Fibroblast of lung (primary cell): ENCODE results near the gene AVPR1A.

ENCODE experiments used
- EZH2 ChIP-seq: IDR thresholded peaks from 2 replicates; pipeline ENCODE4 v1.5.1; 2012; ENCODE audit warnings: low read length, control low read depth, mild to moderate bottlenecking; ENCODE audit errors: missing control alignments
- TF ChIP-seq, protein P1 (sequence below), 2 donors: IDR thresholded peaks in 1 of 2; conservative IDR thresholded peaks in 1 of 2; 1 replicate in 1 of 2; 2 replicates in 1 of 2; pipeline ENCODE4 v1.5.1; 2011 to 2012; ENCODE audit warnings: low read length in 2 of 2, control low read depth in 1 of 2, inconsistent platforms in 1 of 2, low read depth in 1 of 2, mild to moderate bottlenecking in 1 of 2

DNA sequence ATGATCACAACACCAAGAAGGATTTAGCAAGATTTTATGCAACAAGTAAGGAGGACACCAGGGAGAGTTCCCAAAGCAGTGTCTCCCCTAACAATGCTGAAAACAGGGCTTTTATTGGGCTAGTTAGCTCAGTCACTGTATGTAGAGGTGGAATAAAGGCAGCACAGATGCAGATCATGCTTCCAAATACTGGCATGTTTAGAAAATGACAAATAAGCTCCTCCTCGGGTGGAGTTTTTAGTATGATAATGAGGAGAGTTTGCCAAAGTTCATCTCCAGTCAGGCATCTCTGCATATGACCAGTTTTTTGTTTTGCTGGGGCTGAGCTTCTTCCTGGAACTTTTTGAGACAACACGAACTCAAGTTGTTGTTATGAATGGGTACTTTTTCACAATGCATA lies 4.4 kb upstream of the AVPR1A start:
- TF ChIP-seq, protein P1, sequence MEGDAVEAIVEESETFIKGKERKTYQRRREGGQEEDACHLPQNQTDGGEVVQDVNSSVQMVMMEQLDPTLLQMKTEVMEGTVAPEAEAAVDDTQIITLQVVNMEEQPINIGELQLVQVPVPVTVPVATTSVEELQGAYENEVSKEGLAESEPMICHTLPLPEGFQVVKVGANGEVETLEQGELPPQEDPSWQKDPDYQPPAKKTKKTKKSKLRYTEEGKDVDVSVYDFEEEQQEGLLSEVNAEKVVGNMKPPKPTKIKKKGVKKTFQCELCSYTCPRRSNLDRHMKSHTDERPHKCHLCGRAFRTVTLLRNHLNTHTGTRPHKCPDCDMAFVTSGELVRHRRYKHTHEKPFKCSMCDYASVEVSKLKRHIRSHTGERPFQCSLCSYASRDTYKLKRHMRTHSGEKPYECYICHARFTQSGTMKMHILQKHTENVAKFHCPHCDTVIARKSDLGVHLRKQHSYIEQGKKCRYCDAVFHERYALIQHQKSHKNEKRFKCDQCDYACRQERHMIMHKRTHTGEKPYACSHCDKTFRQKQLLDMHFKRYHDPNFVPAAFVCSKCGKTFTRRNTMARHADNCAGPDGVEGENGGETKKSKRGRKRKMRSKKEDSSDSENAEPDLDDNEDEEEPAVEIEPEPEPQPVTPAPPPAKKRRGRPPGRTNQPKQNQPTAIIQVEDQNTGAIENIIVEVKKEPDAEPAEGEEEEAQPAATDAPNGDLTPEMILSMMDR (conservative IDR thresholded peaks at IDR 0.05 in 1 of 2, IDR thresholded peaks at IDR 0.05 in 1 of 2; ENCODE audit: low read depth in 1 of 2, low read length in 2 of 2) = no peak
- TF ChIP-seq EZH2 = no peak
